MM.1S (cell line): ENCODE measurements around the gene UBXN11.

ENCODE experiments used
- EZH2 ChIP-seq: fragments of 300-600 bp; sonication (generic); optimal IDR thresholded peaks from 2 replicates; pipeline ENCODE3; 2017; ENCODE audit warnings: low read depth, mild to moderate bottlenecking, antibody characterized with exemption, low read length, mixed read lengths
- TF ChIP-seq, protein P1 (sequence below): fragments of 300-600 bp; sonication (generic); IDR thresholded peaks from 2 replicates; pipeline ENCODE4 v1.5.1; 2016; ENCODE audit warnings: antibody characterized with exemption, low read length, mixed read lengths

DNA sequence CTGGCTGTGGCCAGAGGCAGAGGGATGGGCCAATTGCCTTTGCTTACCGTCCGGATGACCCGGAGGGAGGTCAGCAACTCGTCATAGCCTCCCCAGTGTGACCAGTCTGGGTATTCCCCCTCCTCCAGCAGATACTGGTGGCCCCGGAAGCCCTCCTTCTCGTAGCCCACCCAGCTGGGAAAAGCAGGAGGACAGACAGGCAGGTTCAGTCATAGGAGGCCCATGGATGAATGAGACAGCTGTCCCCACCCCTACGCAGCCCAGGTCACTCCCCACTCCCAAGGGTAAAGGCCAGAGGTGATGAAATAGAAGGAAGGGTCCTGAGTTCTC lies 30.7 kb upstream of the UBXN11 start:
- TF ChIP-seq EZH2: no peak
- TF ChIP-seq, protein P1, sequence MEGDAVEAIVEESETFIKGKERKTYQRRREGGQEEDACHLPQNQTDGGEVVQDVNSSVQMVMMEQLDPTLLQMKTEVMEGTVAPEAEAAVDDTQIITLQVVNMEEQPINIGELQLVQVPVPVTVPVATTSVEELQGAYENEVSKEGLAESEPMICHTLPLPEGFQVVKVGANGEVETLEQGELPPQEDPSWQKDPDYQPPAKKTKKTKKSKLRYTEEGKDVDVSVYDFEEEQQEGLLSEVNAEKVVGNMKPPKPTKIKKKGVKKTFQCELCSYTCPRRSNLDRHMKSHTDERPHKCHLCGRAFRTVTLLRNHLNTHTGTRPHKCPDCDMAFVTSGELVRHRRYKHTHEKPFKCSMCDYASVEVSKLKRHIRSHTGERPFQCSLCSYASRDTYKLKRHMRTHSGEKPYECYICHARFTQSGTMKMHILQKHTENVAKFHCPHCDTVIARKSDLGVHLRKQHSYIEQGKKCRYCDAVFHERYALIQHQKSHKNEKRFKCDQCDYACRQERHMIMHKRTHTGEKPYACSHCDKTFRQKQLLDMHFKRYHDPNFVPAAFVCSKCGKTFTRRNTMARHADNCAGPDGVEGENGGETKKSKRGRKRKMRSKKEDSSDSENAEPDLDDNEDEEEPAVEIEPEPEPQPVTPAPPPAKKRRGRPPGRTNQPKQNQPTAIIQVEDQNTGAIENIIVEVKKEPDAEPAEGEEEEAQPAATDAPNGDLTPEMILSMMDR: no peak
